CD4-positive, CD25-positive, alpha-beta regulatory T cell (primary cell): ENCODE data around the gene UTF1. TPM values are rescaled to one million over a fixed set of nuclear protein-coding genes. Genes with fewer than 3 reads are reported as not detected.

Experiments used
- ATAC-seq, 2 donors: fragments of 150-1000 bp; cut with Tn5 transposase; one replicate each; pipeline ENCODE4 v1.10.0; 2021; ENCODE audit warnings: low read depth in 2 of 2, moderate number of reproducible peaks in 2 of 2, moderate library complexity in 1 of 2
- DNase-seq, 3 donors: peaks; one replicate each; pipeline versions ENCODE4 v3.0.0 to v3.0.0-alpha.2; 2012 to 2022; ENCODE audit warnings: mixed read lengths in 1 of 3
- H3K27ac ChIP-seq: one replicate; pipeline ENCODE4 v1.7.0; 2013; ENCODE audit warnings: mild to moderate bottlenecking, low read length; ENCODE audit not compliant: insufficient read depth, poor library complexity, severe bottlenecking
- H3K27me3 ChIP-seq: one replicate; pipeline ENCODE4 v1.7.0; 2013; ENCODE audit warnings: low read length; ENCODE audit not compliant: control insufficient read depth, insufficient read depth
- H3K36me3 ChIP-seq: one replicate; pipeline ENCODE4 v1.7.0; 2013; ENCODE audit warnings: mild to moderate bottlenecking, low read length, moderate library complexity; ENCODE audit not compliant: control insufficient read depth, insufficient read depth
- H3K4me1 ChIP-seq: 2 replicates; pipeline ENCODE4 v1.7.0; 2013; ENCODE audit warnings: mild to moderate bottlenecking, low read length; ENCODE audit not compliant: insufficient read depth, control insufficient read depth, poor library complexity, severe bottlenecking
- H3K4me3 ChIP-seq: one replicate; pipeline ENCODE4 v1.7.0; 2013; ENCODE audit warnings: low read depth, mild to moderate bottlenecking, low read length, moderate library complexity
- H3K9me3 ChIP-seq, 2 experiments: 1 replicate in 1 of 2; 2 replicates in 1 of 2; pipeline ENCODE4 v1.7.0; 2013; ENCODE audit warnings: low read length in 2 of 2, mild to moderate bottlenecking in 1 of 2, moderate library complexity in 1 of 2; ENCODE audit not compliant: control insufficient read depth in 2 of 2
- H3K27ac Mint-ChIP-seq, 3 donors: one replicate each; pipeline ENCODE4 v1.8.0; 2020 to 2022; ENCODE audit warnings: mild to moderate bottlenecking in 3 of 3, mixed read lengths in 3 of 3, moderate library complexity in 2 of 3
- H3K27me3 Mint-ChIP-seq: one replicate; pipeline ENCODE4 v1.8.0; 2022; ENCODE audit warnings: mild to moderate bottlenecking, mixed read lengths
- H3K36me3 Mint-ChIP-seq: one replicate; pipeline ENCODE4 v1.8.0; 2020; ENCODE audit warnings: mixed read lengths
- H3K4me1 Mint-ChIP-seq, 4 donors: one replicate each; pipeline ENCODE4 v1.8.0; 2020 to 2022; ENCODE audit warnings: mixed read lengths in 4 of 4, mild to moderate bottlenecking in 1 of 4
- H3K4me3 Mint-ChIP-seq, 4 donors: one replicate each; pipeline ENCODE4 v1.8.0; 2020 to 2022; ENCODE audit warnings: mild to moderate bottlenecking in 4 of 4, mixed read lengths in 4 of 4, moderate library complexity in 3 of 4
- H3K9me3 Mint-ChIP-seq, 7 donors: one replicate each; pipeline ENCODE4 v1.8.0; 2020 to 2022; ENCODE audit warnings: mixed read lengths in 7 of 7, mild to moderate bottlenecking in 3 of 7, moderate library complexity in 2 of 7
- polyA plus RNA-seq, 4 donors: library from polyadenylated mRNA; unstranded; fragments of 300-500 nt; fragmentation: Illumina TruSeq; gene quantifications; one replicate each; pipeline ENCODE4 v1.2.3, GENCODE V29; 2021
- total RNA-seq: library from RNA; stranded (reverse); gene quantifications from one replicate; pipeline ENCODE4 v1.2.3, GENCODE V29; 2022

Gene UTF1
- total and polyA plus RNA-seq, 5 donors from 2014 or later, result not detected

- no peaks in the 10 kb centered on the region for H3K9me3 Mint-ChIP-seq
- no peak overlapping the region for H3K27ac Mint-ChIP-seq
- no peaks in the 10 kb centered on the region for H3K27me3 Mint-ChIP-seq
- no peak for DNase-seq
- Histone ChIP-seq H3K4me1 (peaks cover 36% of the 10 kb centered on the region), H3K36me3 (peaks cover 44% of the 10 kb centered on the region), H3K27ac (no peak overlapping the region), H3K27me3 (no peaks in the 10 kb centered on the region), H3K4me3 (no peak overlapping the region), H3K9me3 (no peaks in the 10 kb centered on the region)
- H3K36me3 Mint-ChIP-seq, result peaks cover 29% of the 10 kb centered on the region
- H3K4me3 Mint-ChIP-seq, result no peak overlapping the region
- peaks cover 0 to 29% (median 13%) of the 10 kb centered on the region in 4 donors for H3K4me1 Mint-ChIP-seq
- no peak for ATAC-seq
Observed at GRCh38 chr10:133281084-133281483, 51.1 kb downstream of the UTF1 start.

Other genes starting within 250 kb of the UTF1 start
- gene ADGRA1, start 142.3 kb upstream of the UTF1 start, total RNA-seq, result not detected
- not detected for gene ADGRA1, start 142.3 kb upstream of the UTF1 start, polyA plus RNA-seq
- 1.1 TPM for gene KNDC1, start 70.0 kb upstream of the UTF1 start, total RNA-seq
- gene KNDC1, start 70.0 kb upstream of the UTF1 start, polyA plus RNA-seq, result not detected
- gene VENTX, start 7.6 kb downstream of the UTF1 start, total RNA-seq, result not detected
- gene VENTX, start 7.6 kb downstream of the UTF1 start, polyA plus RNA-seq, result not detected
- 148 TPM for gene ADAM8, start 46.7 kb downstream of the UTF1 start, total RNA-seq
- 10 to 100 TPM; 33.4 to 62.6 (median 49.8) TPM for gene ADAM8, start 46.7 kb downstream of the UTF1 start, polyA plus RNA-seq
- gene TUBGCP2, start 78.7 kb downstream of the UTF1 start, total RNA-seq, result 73.8 TPM
- 10 to 100 TPM; 23.5 to 31.8 (median 28.1) TPM for gene TUBGCP2, start 78.7 kb downstream of the UTF1 start, polyA plus RNA-seq
- 29.1 TPM for gene ZNF511, start 78.7 kb downstream of the UTF1 start, total RNA-seq
- 10 to 100 TPM; 67.5 to 96.4 (median 78.7) TPM for gene ZNF511, start 78.7 kb downstream of the UTF1 start, polyA plus RNA-seq
- gene CALY, start 106.7 kb downstream of the UTF1 start, total RNA-seq, result 1.8 TPM
- gene CALY, start 106.7 kb downstream of the UTF1 start, polyA plus RNA-seq, result 1 to 10 TPM in 2 of 4 donors, under 1 TPM in 2; 0.76 to 1.3 (median 1.00) TPM
- not detected for gene PRAP1, start 117.2 kb downstream of the UTF1 start, total RNA-seq
- gene PRAP1, start 117.2 kb downstream of the UTF1 start, polyA plus RNA-seq, result not detected
- gene FUOM, start 127.8 kb downstream of the UTF1 start, total RNA-seq, result 7.1 TPM
- gene FUOM, start 127.8 kb downstream of the UTF1 start, polyA plus RNA-seq, result 10 to 100 TPM; 12.3 to 21.9 (median 17.9) TPM
- gene ECHS1, start 143.1 kb downstream of the UTF1 start, total RNA-seq, result 16.9 TPM
- gene ECHS1, start 143.1 kb downstream of the UTF1 start, polyA plus RNA-seq, result 10 to 100 TPM; 76.3 to 91.7 (median 88.9) TPM
- gene PAOX, start 149.0 kb downstream of the UTF1 start, total RNA-seq, result 6.7 TPM
- 10 to 100 TPM; 10.1 to 14.3 (median 11.2) TPM for gene PAOX, start 149.0 kb downstream of the UTF1 start, polyA plus RNA-seq
- 60.8 TPM for gene MTG1, start 163.9 kb downstream of the UTF1 start, total RNA-seq
- gene MTG1, start 163.9 kb downstream of the UTF1 start, polyA plus RNA-seq, result 10 to 100 TPM; 36.7 to 46.7 (median 37.2) TPM
- not detected for gene SPRN, start 194.4 kb downstream of the UTF1 start, total RNA-seq
- gene SPRN, start 194.4 kb downstream of the UTF1 start, polyA plus RNA-seq, result under 1 TPM; 0.10 to 0.77 (median 0.25) TPM
- 5.6 TPM for gene SCART1, start 223.7 kb downstream of the UTF1 start, total RNA-seq
- under 1 TPM in 2 of 4 donors, not detected in 2; 0.03 to 0.29 TPM for gene SCART1, start 223.7 kb downstream of the UTF1 start, polyA plus RNA-seq